Measurements from ENCODE around the gene ZBTB42. TPM values are rescaled to one million over a fixed set of nuclear protein-coding genes. Genes with fewer than 3 reads are reported as not detected.

ZBTB42 gene
- total and polyA plus RNA-seq, 2 of the 4 experiments (the other 2 are of a cell fraction): 1.3 to 2.3 TPM

DNA sequence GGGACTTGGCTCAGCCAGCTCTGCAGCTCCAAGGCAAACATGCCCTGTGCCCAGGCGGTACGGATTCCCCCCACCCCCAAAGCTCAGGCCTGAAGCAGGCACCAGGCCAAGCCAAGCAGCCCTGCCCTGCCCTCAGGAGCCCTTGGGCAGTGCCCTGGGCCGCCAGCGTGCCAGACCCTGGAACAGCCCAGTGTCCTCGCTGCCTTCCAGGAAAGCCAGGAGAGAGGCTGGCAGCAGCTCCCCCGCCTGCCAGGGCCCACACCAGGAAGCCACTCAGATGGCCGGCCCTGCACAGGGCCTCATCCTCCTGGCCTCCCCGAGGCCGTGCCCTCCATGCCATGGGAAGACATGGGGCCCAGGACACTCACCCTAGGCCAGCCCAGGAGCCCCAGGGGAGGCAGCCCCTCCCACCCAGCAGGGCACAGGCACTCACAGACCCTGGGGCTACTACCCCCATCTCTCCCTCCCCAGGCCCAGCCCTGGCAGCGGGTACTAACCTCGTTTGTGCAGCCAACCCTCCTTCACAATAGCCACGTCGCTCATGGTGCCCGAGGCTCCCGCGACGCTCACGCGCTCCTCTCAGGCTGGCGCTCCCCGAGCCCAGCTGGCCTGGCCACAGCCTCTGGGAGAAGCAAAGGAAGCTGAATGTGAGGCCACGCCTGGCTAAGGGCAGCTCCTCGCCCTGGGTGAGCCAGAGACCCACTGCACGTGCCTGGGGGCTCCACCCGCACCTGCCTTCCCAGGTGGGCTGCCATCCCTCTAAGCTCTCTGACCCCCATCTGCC, 8.6 kb upstream of the ZBTB42 start:
- Histone ChIP-seq H4K5ac (ENCODE audit: low read depth, low read length) (no peak overlapping the region), H3K56ac (ENCODE audit: extremely low read depth, insufficient read depth, low read length) (no peak overlapping the region), H3K4me2 (ENCODE audit: low read depth, low read length) (no peak overlapping the region), H4K20me1 (ENCODE audit: insufficient read depth, low read length) (peaks cover 76% of the 10 kb centered on the region), H2AFZ (replicated peaks; ENCODE audit: low read length, poor library complexity) (no peak overlapping the region), H3K14ac (replicated peaks; ENCODE audit: low read depth, low read length) (no peak overlapping the region), H2AK9ac (replicated peaks; ENCODE audit: low read depth, low read length, poor library complexity) (peak overlapping the region; percentile 81), H4K8ac (ENCODE audit: low read depth in 2 of 2, low read length in 2 of 2) (no peak overlapping the region), H3K9ac (ENCODE audit: low read depth, low read length) (no peak overlapping the region), H3K18ac (ENCODE audit: low read depth, low read length) (no peak overlapping the region), H2BK15ac (ENCODE audit: low read depth, low read length) (no peak overlapping the region), H3K27ac (ENCODE audit: insufficient read depth, low read length) (no peak overlapping the region), H2BK5ac (ENCODE audit: low read depth, low read length, poor library complexity, severe bottlenecking) (no peak overlapping the region), H3K36me3 (ENCODE audit: control insufficient read depth, insufficient read depth, low read length) (peaks cover 41% of the 10 kb centered on the region), H3K27me3 (ENCODE audit: control insufficient read depth, insufficient read depth, low read length) (no peaks in the 10 kb centered on the region), H2AK5ac (ENCODE audit: low read depth, low read length) (no peak overlapping the region), H3K79me1 (ENCODE audit: low read depth in 1 of 2, low read length in 2 of 2) (peaks cover 3 to 67% of the 10 kb centered on the region in 2 experiments; a peak in 3 of 4 replicates), H3K9me3 (ENCODE audit: control insufficient read depth, insufficient read depth, low read length) (no peaks in the 10 kb centered on the region), H2BK120ac (ENCODE audit: low read depth, low read length) (no peak overlapping the region), H3K4me3 (ENCODE audit: insufficient read depth, low read depth, low read length) (no peak overlapping the region), H3K4ac (ENCODE audit: low read depth, low read length) (no peak overlapping the region), H3K4me1 (ENCODE audit: control insufficient read depth, insufficient read depth, low read length) (peaks cover 18% of the 10 kb centered on the region), H2BK20ac (ENCODE audit: low read depth, low read length) (no peak overlapping the region), H4K91ac (ENCODE audit: insufficient read depth, low read depth, low read length) (no peak overlapping the region), H3K23ac (ENCODE audit: low read depth, low read length) (no peak overlapping the region), H3K9me1 (ENCODE audit: insufficient read depth, low read length) (peaks cover 10% of the 10 kb centered on the region)
- intact Hi-C loops (cut with micrococcal nuclease): no loop called here
- 84% methylated on average over 10 of the region's 25 CpGs; no CpG with 5 or more reads in 1 of the 2 experiments for WGBS, 2 experiments (ENCODE audit: extremely low coverage in 2 of 2, insufficient read length in 1 of 2)
- BruUV-seq (replicated peaks): no TSS peak
- in situ Hi-C loops (cut with MboI; ENCODE audit: low sequenced_read_pairs): no loop called here
- no peak for ATAC-seq (ENCODE audit: low read depth)
- ChIA-PET CTCF (no interaction called here), POLR2A (ENCODE audit: unreplicated experiment) (no interaction called here)
- dilution Hi-C loops (cut with HindIII; ENCODE audit: low sequenced_read_pairs, unreplicated experiment): no loop called here
- no peak for TF ChIP-seq FOS (IDR thresholded peaks at IDR 0.05; ENCODE audit: low read depth, low read length)
- TF ChIP-seq NFE2L2 (IDR thresholded peaks at IDR 0.05; ENCODE audit: low read depth, low read length): no peak
- TF ChIP-seq CEBPB (IDR thresholded peaks at IDR 0.05; ENCODE audit: low read depth, low read length): no peak
- TF ChIP-seq MAFK (IDR thresholded peaks at IDR 0.05; ENCODE audit: low read depth, low read length): no peak
- no peak for TF ChIP-seq RFX5 (IDR thresholded peaks at IDR 0.05; ENCODE audit: low read depth, low read length)
- TF ChIP-seq CHD1 (IDR thresholded peaks at IDR 0.05; ENCODE audit: low read depth, low read length): no peak
- TF ChIP-seq, protein P1, sequence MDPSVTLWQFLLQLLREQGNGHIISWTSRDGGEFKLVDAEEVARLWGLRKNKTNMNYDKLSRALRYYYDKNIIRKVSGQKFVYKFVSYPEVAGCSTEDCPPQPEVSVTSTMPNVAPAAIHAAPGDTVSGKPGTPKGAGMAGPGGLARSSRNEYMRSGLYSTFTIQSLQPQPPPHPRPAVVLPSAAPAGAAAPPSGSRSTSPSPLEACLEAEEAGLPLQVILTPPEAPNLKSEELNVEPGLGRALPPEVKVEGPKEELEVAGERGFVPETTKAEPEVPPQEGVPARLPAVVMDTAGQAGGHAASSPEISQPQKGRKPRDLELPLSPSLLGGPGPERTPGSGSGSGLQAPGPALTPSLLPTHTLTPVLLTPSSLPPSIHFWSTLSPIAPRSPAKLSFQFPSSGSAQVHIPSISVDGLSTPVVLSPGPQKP (IDR thresholded peaks at IDR 0.05; ENCODE audit: borderline replicate concordance, low read depth, low read length): no peak
- TF ChIP-seq, protein P2, sequence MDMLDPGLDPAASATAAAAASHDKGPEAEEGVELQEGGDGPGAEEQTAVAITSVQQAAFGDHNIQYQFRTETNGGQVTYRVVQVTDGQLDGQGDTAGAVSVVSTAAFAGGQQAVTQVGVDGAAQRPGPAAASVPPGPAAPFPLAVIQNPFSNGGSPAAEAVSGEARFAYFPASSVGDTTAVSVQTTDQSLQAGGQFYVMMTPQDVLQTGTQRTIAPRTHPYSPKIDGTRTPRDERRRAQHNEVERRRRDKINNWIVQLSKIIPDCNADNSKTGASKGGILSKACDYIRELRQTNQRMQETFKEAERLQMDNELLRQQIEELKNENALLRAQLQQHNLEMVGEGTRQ (IDR thresholded peaks at IDR 0.05; ENCODE audit: low read depth, low read length): no peak
- no peak for DNase-seq
